Neural cell (in vitro differentiated cells): ENCODE measurements around the gene OR5AS1.
"Not testable (repeated sequence)": the region's sequence is repeated elsewhere in the genome, so short reads cannot be mapped to it uniquely, and the experiment has no call there.

Experiments used
- CTCF ChIP-seq: fragments of 450-650 bp; IDR thresholded peaks from 2 replicates; pipeline ENCODE4 v1.5.1; 2014; ENCODE audit warnings: antibody characterized with exemption, mild to moderate bottlenecking, moderate library complexity; ENCODE audit not compliant: poor library complexity, severe bottlenecking
- EP300 ChIP-seq: fragments of 450-650 bp; conservative IDR thresholded peaks from 2 replicates; pipeline ENCODE4 v1.6.1; 2014; ENCODE audit warnings: antibody characterized with exemption, mild to moderate bottlenecking, moderate library complexity; ENCODE audit not compliant: poor library complexity, severe bottlenecking
- EZH2 ChIP-seq: fragments of 200-600, 300-800 bp; shearing (Covaris generic), sonication (generic); IDR thresholded peaks from 2 replicates; pipeline ENCODE4 v1.6.1; 2014; ENCODE audit warnings: antibody characterized with exemption, low read length, borderline replicate concordance, mild to moderate bottlenecking; ENCODE audit not compliant: insufficient read depth, poor library complexity, severe bottlenecking
- MXI1 ChIP-seq: fragments of 450-650 bp; conservative IDR thresholded peaks from 2 replicates; pipeline ENCODE4 v1.6.1; 2014; ENCODE audit warnings: antibody characterized with exemption, mild to moderate bottlenecking; ENCODE audit not compliant: poor library complexity, severe bottlenecking
- POLR2AphosphoS5 ChIP-seq: IDR thresholded peaks from 2 replicates; pipeline ENCODE4 v1.6.1; 2012
- TAF1 ChIP-seq: IDR thresholded peaks from 2 replicates; pipeline ENCODE4 v1.6.1; 2012; ENCODE audit warnings: low read depth
- TF ChIP-seq, protein P1 (sequence below): IDR thresholded peaks from 2 replicates; pipeline ENCODE4 v1.6.1; 2012; ENCODE audit warnings: borderline replicate concordance

DNA sequence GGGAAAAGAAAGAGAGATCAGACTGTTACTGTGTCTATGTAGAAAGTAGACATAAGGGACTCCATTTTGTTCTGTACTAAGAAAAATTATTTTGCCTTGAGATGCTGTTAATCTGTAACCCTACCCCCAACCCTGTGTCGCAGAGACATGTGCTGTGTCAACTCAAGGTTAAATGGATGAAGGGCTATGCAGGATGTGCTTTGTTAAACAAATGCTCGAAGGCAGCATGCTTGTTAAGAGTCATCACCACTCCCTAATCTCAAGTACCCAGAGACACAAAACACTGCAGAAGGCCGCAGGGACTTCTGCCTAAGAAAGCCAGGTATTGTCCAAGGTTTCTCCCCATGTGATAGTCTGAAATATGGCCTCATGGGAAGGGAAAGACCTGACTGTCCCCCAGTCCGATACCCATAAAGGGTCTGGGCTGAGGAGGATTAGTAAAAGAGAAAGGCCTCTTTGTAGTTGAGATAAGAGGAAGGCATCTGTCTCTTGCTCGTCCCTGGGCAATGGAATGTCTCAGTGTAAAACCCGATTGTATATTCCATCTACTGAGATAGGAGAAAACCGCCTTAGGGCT is 30.3 kb downstream of the OR5AS1 start:
- not testable (repeated sequence) for TF ChIP-seq CTCF, POLR2AphosphoS5, TAF1, EP300, MXI1, EZH2
- TF ChIP-seq, protein P1, sequence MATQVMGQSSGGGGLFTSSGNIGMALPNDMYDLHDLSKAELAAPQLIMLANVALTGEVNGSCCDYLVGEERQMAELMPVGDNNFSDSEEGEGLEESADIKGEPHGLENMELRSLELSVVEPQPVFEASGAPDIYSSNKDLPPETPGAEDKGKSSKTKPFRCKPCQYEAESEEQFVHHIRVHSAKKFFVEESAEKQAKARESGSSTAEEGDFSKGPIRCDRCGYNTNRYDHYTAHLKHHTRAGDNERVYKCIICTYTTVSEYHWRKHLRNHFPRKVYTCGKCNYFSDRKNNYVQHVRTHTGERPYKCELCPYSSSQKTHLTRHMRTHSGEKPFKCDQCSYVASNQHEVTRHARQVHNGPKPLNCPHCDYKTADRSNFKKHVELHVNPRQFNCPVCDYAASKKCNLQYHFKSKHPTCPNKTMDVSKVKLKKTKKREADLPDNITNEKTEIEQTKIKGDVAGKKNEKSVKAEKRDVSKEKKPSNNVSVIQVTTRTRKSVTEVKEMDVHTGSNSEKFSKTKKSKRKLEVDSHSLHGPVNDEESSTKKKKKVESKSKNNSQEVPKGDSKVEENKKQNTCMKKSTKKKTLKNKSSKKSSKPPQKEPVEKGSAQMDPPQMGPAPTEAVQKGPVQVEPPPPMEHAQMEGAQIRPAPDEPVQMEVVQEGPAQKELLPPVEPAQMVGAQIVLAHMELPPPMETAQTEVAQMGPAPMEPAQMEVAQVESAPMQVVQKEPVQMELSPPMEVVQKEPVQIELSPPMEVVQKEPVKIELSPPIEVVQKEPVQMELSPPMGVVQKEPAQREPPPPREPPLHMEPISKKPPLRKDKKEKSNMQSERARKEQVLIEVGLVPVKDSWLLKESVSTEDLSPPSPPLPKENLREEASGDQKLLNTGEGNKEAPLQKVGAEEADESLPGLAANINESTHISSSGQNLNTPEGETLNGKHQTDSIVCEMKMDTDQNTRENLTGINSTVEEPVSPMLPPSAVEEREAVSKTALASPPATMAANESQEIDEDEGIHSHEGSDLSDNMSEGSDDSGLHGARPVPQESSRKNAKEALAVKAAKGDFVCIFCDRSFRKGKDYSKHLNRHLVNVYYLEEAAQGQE, result not testable (repeated sequence)
